DND-41 (cell line): Measurements from ENCODE around the gene CORO6.
"Not testable (repeated sequence)": the region's sequence is repeated elsewhere in the genome, so short reads cannot be mapped to it uniquely, and the experiment has no call there.

ENCODE experiments used
- ATAC-seq: fragments of 200-7000 bp; cut with Tn5 transposase; 3 replicates; pipeline ENCODE4 v1.9.1; 2021; ENCODE audit warnings: low read depth; ENCODE audit not compliant: insufficient read depth
- DNase-seq: peaks from one replicate; pipeline ENCODE4 v3.0.0-alpha.2; 2020
- H2AFZ ChIP-seq: 2 replicates; pipeline ENCODE4 v1.6.0; 2012; ENCODE audit warnings: low read depth, low read length
- H3K27ac ChIP-seq: 2 replicates; pipeline ENCODE4 v1.5.1; 2012; ENCODE audit warnings: low read length, inconsistent platforms
- H3K27me3 ChIP-seq: fragments of 200-600 bp; sonication (generic); 2 replicates; pipeline ENCODE4 v1.6.0; 2012; ENCODE audit warnings: low read length, mild to moderate bottlenecking, inconsistent platforms; ENCODE audit not compliant: insufficient read depth, poor library complexity
- H3K36me3 ChIP-seq: 2 replicates; pipeline ENCODE4 v1.5.1; 2012; ENCODE audit warnings: low read length, inconsistent platforms; ENCODE audit not compliant: insufficient read depth
- H3K4me1 ChIP-seq: 2 replicates; pipeline ENCODE4 v1.5.1; 2012; ENCODE audit warnings: mild to moderate bottlenecking, low read length; ENCODE audit not compliant: insufficient read depth
- H3K4me2 ChIP-seq: 2 replicates; pipeline ENCODE4 v1.6.0; 2012; ENCODE audit warnings: mild to moderate bottlenecking, moderate library complexity, low read length, inconsistent platforms; ENCODE audit not compliant: insufficient read depth
- H3K4me3 ChIP-seq, 2 experiments: fragments of 200-600 bp in 1 of 2; shearing (Covaris generic) in 1 of 2; 2 replicates each; pipeline ENCODE4 v1.5.1; 2012 to 2016; ENCODE audit warnings: inconsistent platforms in 2 of 2, low read length in 2 of 2, mild to moderate bottlenecking in 2 of 2, low read depth in 1 of 2, moderate library complexity in 1 of 2
- H3K79me2 ChIP-seq: 2 replicates; pipeline ENCODE4 v1.6.0; 2012; ENCODE audit warnings: low read length, inconsistent platforms; ENCODE audit not compliant: insufficient read depth
- H3K9ac ChIP-seq: 2 replicates; pipeline ENCODE4 v1.6.0; 2012; ENCODE audit warnings: low read depth, mild to moderate bottlenecking, inconsistent platforms, low read length, moderate library complexity
- H3K9me3 ChIP-seq: 2 replicates; pipeline ENCODE4 v1.5.1; 2012; ENCODE audit warnings: low read length, moderate library complexity, mild to moderate bottlenecking, inconsistent platforms; ENCODE audit not compliant: insufficient read depth, severe bottlenecking
- H4K20me1 ChIP-seq: 2 replicates; pipeline ENCODE4 v1.6.0; 2012; ENCODE audit warnings: low read length; ENCODE audit not compliant: insufficient read depth
- CTCF ChIP-seq: IDR thresholded peaks from 2 replicates; pipeline ENCODE4 v1.5.1; 2012; ENCODE audit warnings: borderline replicate concordance, low read length, moderate library complexity, mild to moderate bottlenecking; ENCODE audit not compliant: poor library complexity, severe bottlenecking; ENCODE audit errors: extremely low read depth
- EZH2 ChIP-seq: IDR thresholded peaks from 3 replicates; pipeline ENCODE4 v1.6.1; 2012; ENCODE audit warnings: borderline replicate concordance, low read depth, mild to moderate bottlenecking, moderate library complexity, low read length, inconsistent platforms; ENCODE audit not compliant: severe bottlenecking

Gene CORO6

GRCh38 chr17:29653995-29654714 lies 31.4 kb upstream of the CORO6 start:
- Histone ChIP-seq H3K36me3 (peaks cover 19% of the 10 kb centered on the region; the same call in 1 of the 2 replicates), H3K9me3 (no peaks in the 10 kb centered on the region), H3K27me3 (no peaks in the 10 kb centered on the region), H3K9ac (no peak overlapping the region), H3K4me3 (no peak overlapping the region), H3K4me2 (no peak overlapping the region), H2AFZ (no peak overlapping the region), H3K79me2 (no peaks in the 10 kb centered on the region), H3K4me1 (no peaks in the 10 kb centered on the region), H4K20me1 (no peaks in the 10 kb centered on the region; the same call in 1 of the 2 replicates), H3K27ac (no peak overlapping the region)
- no peak for ATAC-seq
- no peak for TF ChIP-seq EZH2
- no peak for TF ChIP-seq CTCF
- no peak for DNase-seq

GRCh38 chr17:29652976-29653375 lies 30.3 kb upstream of the CORO6 start:
- no peak overlapping the region for H3K9ac ChIP-seq
- H2AFZ ChIP-seq, result no peak overlapping the region
- H3K9me3 ChIP-seq, result no peaks in the 10 kb centered on the region
- no peak for TF ChIP-seq CTCF
- TF ChIP-seq EZH2, result no peak
- no peaks in the 10 kb centered on the region for H3K27me3 ChIP-seq
- H3K4me3 ChIP-seq, result no peak overlapping the region
- peaks cover 24% of the 10 kb centered on the region; the same call in 1 of the 2 replicates for H3K36me3 ChIP-seq
- no peak overlapping the region for H3K4me2 ChIP-seq
- DNase-seq, result no peak
- H3K4me1 ChIP-seq, result no peaks in the 10 kb centered on the region
- no peak for ATAC-seq
- no peaks in the 10 kb centered on the region for H3K79me2 ChIP-seq
- H4K20me1 ChIP-seq, result no peaks in the 10 kb centered on the region; the same call in 1 of the 2 replicates
- no peak overlapping the region for H3K27ac ChIP-seq

GRCh38 chr17:29651913-29652312 lies 29.2 kb upstream of the CORO6 start:
- H4K20me1 ChIP-seq, H3K27me3 ChIP-seq, H3K27ac ChIP-seq, H3K4me1 ChIP-seq, DNase-seq, H2AFZ ChIP-seq, H3K9me3 ChIP-seq, ATAC-seq, H3K4me2 ChIP-seq, H3K9ac ChIP-seq, H3K79me2 ChIP-seq, H3K4me3 ChIP-seq: not testable (repeated sequence)
- peaks cover 28% of the 10 kb centered on the region; the same call in 1 of the 2 replicates for H3K36me3 ChIP-seq

- Histone ChIP-seq H3K36me3 (peaks cover 19% of the 10 kb centered on the region; the same call in 1 of the 2 replicates), H3K9me3 (no peaks in the 10 kb centered on the region), H2AFZ (no peak overlapping the region), H3K27ac (no peak overlapping the region), H4K20me1 (no peaks in the 10 kb centered on the region), H3K4me1 (no peaks in the 10 kb centered on the region), H3K4me2 (no peak overlapping the region), H3K79me2 (no peaks in the 10 kb centered on the region), H3K27me3 (no peaks in the 10 kb centered on the region), H3K4me3 (no peak overlapping the region), H3K9ac (no peak overlapping the region)
- ATAC-seq (no peak), DNase-seq (no peak)
- TF ChIP-seq CTCF (no peak), EZH2 (no peak)
Observed at GRCh38 chr17:29650396-29650795, 27.7 kb upstream of the CORO6 start.
